Measurements from ENCODE around the gene PPIL4. TPM values are rescaled to one million over a fixed set of nuclear protein-coding genes. Genes with fewer than 3 reads are reported as not detected.

The PPIL4 gene
- total RNA-seq, 4 donors from 2014 or later, result 22.1 to 30.2 (median 26.1) TPM

GRCh38 chr6:149489967-149490366 lies 55.9 kb downstream of the PPIL4 start:
- H3K4me1 ChIP-seq, result peaks cover 3 to 9% (median 7%) of the 10 kb centered on the region in 4 donors
- H3K4me3 ChIP-seq, result no peak overlapping the region
- 87% methylated on average over 4 of the region's 4 CpGs for WGBS
- no peaks in the 10 kb centered on the region for H3K27me3 ChIP-seq
- TF ChIP-seq CTCF (IDR thresholded peaks at IDR 0.05) (no peak), POLR2AphosphoS5 (IDR thresholded peaks at IDR 0.05) (no peak), EP300 (IDR thresholded peaks at IDR 0.05) (no peak), POLR2A (IDR thresholded peaks at IDR 0.05; ENCODE audit: low read depth) (no peak)
- no peaks in the 10 kb centered on the region for H3K36me3 ChIP-seq
- intact Hi-C loops (cut with DNase I), result no loop called here
- H3K9me3 ChIP-seq, result no peaks in the 10 kb centered on the region
- no peak for DNase-seq (ENCODE audit: extremely low spot score)
- H3K27ac ChIP-seq (replicated peaks in 1 of 4), result no peak overlapping the region

GRCh38 chr6:149488815-149489214 lies 57.0 kb downstream of the PPIL4 start:
- H3K27ac ChIP-seq (replicated peaks in 1 of 4), result no peak overlapping the region
- no peaks in the 10 kb centered on the region for H3K27me3 ChIP-seq
- no peak for DNase-seq (ENCODE audit: extremely low spot score)
- no peak overlapping the region for H3K4me3 ChIP-seq
- H3K36me3 ChIP-seq, result no peaks in the 10 kb centered on the region
- no peaks in the 10 kb centered on the region for H3K9me3 ChIP-seq
- TF ChIP-seq POLR2AphosphoS5 (IDR thresholded peaks at IDR 0.05), result no peak
- 42% methylated on average over 3 of the region's 3 CpGs for WGBS
- H3K4me1 ChIP-seq, result peaks cover 9 to 15% (median 11%) of the 10 kb centered on the region in 4 donors
- intact Hi-C loops (cut with DNase I), result no loop called here

- Histone ChIP-seq H3K4me3 (no peak overlapping the region), H3K9me3 (no peaks in the 10 kb centered on the region), H3K27ac (replicated peaks in 1 of 4) (no peak overlapping the region), H3K4me1 (peaks cover 9 to 19% (median 17%) of the 10 kb centered on the region in 4 donors), H3K27me3 (no peaks in the 10 kb centered on the region), H3K36me3 (no peaks in the 10 kb centered on the region)
- no peak for DNase-seq (ENCODE audit: extremely low spot score)
- intact Hi-C loops (cut with DNase I), result no loop called here
- 95% methylated on average over 4 of the region's 4 CpGs for WGBS
- TF ChIP-seq EP300 (IDR thresholded peaks at IDR 0.05) (no peak), CTCF (IDR thresholded peaks at IDR 0.05) (no peak), POLR2A (IDR thresholded peaks at IDR 0.05; ENCODE audit: low read depth) (no peak), POLR2AphosphoS5 (IDR thresholded peaks at IDR 0.05) (no peak)
Observed at GRCh38 chr6:149487316-149487715, 58.5 kb downstream of the PPIL4 start.

- H3K27ac ChIP-seq (replicated peaks in 1 of 4), result peak within 1 kb of the TSS; percentile 34 to 68 (median 50)
- TF ChIP-seq POLR2AphosphoS5 (IDR thresholded peaks at IDR 0.05) (peak in 1 of 2 donors; percentile 23), POLR2A (IDR thresholded peaks at IDR 0.05; ENCODE audit: low read depth) (no peak), EP300 (IDR thresholded peaks at IDR 0.05) (no peak), CTCF (IDR thresholded peaks at IDR 0.05) (peak in 2 of 3 experiments; percentile 6 to 26)
- peak within 1 kb of the TSS in 3 of 4 donors; percentile 1 to 36 (median 5) for H3K4me3 ChIP-seq
- no peaks in the 10 kb centered on the region for H3K36me3 ChIP-seq
- H3K4me1 ChIP-seq, result peaks cover 12 to 30% (median 23%) of the 10 kb centered on the region in 4 donors
- no peaks in the 10 kb centered on the region for H3K27me3 ChIP-seq
- peak; percentile 77 for DNase-seq (ENCODE audit: extremely low spot score)
- no peaks in the 10 kb centered on the region for H3K9me3 ChIP-seq
- intact Hi-C loops (cut with DNase I), result no loop called here
- WGBS, result 71% methylated on average over 18 of the region's 22 CpGs
Observed at GRCh38 chr6:149484733-149485700, 60.8 kb downstream of the PPIL4 start, which contains the start of gene ZC3H12D. ZC3H12D (minus strand) TSS chr6:149485014; CDS start chr6:149474543, 10,471 bp downstream.

Measured in esophagus muscularis mucosa (tissue), 4 donors.